Prostate gland (tissue), 2 donors: ENCODE results near the gene ITGBL1. TPM values are rescaled to one million over a fixed set of nuclear protein-coding genes. Genes with fewer than 3 reads are reported as not detected.

Experiments
- DNase-seq: peaks from one replicate; pipeline ENCODE4 v3.0.0-alpha.2; 2019; ENCODE audit warnings: low spot score
- H3K27ac ChIP-seq, 2 donors: fragments of 200-600 bp; sonication (generic); 2 replicates each; pipeline ENCODE4 v1.5.1; 2017 to 2019
- H3K27me3 ChIP-seq: fragments of 200-600 bp; sonication (generic); replicated peaks from 2 replicates; pipeline ENCODE4 v1.5.1; 2019; ENCODE audit not compliant: insufficient read depth
- H3K36me3 ChIP-seq, 2 donors: fragments of 200-600 bp; sonication (generic); 1 replicate in 1 of 2; 2 replicates in 1 of 2; pipeline versions ENCODE4 v1.5.1 to v1.8.1; 2017 to 2019
- H3K4me1 ChIP-seq: fragments of 200-600 bp; sonication (generic); replicated peaks from 2 replicates; pipeline ENCODE4 v1.5.1; 2019
- H3K4me3 ChIP-seq, 2 donors: fragments of 200-600 bp; sonication (generic); 2 replicates each; pipeline ENCODE4 v1.5.1; 2017 to 2019
- H3K9me3 ChIP-seq: fragments of 200-600 bp; sonication (generic); 2 replicates; pipeline ENCODE4 v1.5.1; 2017
- CTCF ChIP-seq, 4 experiments: fragments of 200-600 bp in 2 of 4; fragments of 450-650 bp in 2 of 4; sonication (generic) in 2 of 4; IDR thresholded peaks; 1 replicate in 3 of 4; 2 replicates in 1 of 4; pipeline ENCODE4 v1.5.1; 2016 to 2019; ENCODE audit warnings: antibody characterized with exemption in 4 of 4, mild to moderate bottlenecking in 2 of 4, moderate library complexity in 2 of 4
- POLR2A ChIP-seq: fragments of 450-650 bp; IDR thresholded peaks from one replicate; pipeline ENCODE4 v1.6.1; 2016; ENCODE audit warnings: antibody characterized with exemption, mild to moderate bottlenecking
- POLR2AphosphoS5 ChIP-seq: sonication (generic); formaldehyde crosslinking; IDR thresholded peaks from one replicate; pipeline ENCODE4 v1.6.1; 2017; ENCODE audit warnings: antibody characterized with exemption
- WGBS: methylation state at CpG from one replicate; pipeline ENCODE4 v1.1.5; 2018; 5-methylcytosine and 5-hydroxymethylcytosine counted together
- intact Hi-C: fragments of 100-400 bp; cut with DNase I; formaldehyde crosslinking; loops from one replicate; pipeline ENCODE4 v1.14.2; 2022
- total RNA-seq, 2 donors: library from RNA; depleted of rRNA; stranded (reverse); fragments of >200 nt; gene quantifications; one replicate each; pipeline ENCODE4 v1.1.0, GENCODE V29; 2016

Gene ITGBL1
- total RNA-seq, 2 donors from 2014 or later, result 0.09 to 9.0 TPM

DNA sequence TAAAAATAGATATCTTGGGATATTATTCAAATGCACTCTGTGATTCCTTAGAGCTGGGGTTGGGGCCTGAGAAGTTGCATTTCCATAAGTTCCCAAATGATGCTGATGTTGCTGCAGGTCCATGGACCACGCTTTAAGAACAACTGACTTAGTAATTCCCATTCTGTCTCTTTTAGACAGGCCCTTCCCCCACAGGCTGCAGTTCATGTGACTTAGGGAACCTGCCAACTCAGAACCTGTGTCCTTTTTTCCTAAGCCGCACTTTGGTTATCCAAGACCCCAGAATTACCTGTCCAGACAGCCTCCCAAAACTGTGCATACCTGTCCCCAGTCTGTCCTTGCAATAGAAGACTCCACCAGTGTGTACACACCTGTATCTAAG, 1.7 kb upstream of the ITGBL1 start:
- no peaks in the 10 kb centered on the region for H3K27me3 ChIP-seq
- no peaks in the 10 kb centered on the region for H3K4me1 ChIP-seq
- H3K4me3 ChIP-seq, result no peak overlapping the region
- WGBS, result 76% methylated on average over 2 of the region's 2 CpGs
- no peak for DNase-seq
- intact Hi-C loops, result no loop called here
- no peak for TF ChIP-seq CTCF (IDR thresholded peaks at IDR 0.05)
- TF ChIP-seq POLR2AphosphoS5, result no peak
- no peak for TF ChIP-seq POLR2A
- no peaks in the 10 kb centered on the region for H3K9me3 ChIP-seq
- H3K36me3 ChIP-seq, result no peaks in the 10 kb centered on the region
- H3K27ac ChIP-seq, result no peak overlapping the region

DNA sequence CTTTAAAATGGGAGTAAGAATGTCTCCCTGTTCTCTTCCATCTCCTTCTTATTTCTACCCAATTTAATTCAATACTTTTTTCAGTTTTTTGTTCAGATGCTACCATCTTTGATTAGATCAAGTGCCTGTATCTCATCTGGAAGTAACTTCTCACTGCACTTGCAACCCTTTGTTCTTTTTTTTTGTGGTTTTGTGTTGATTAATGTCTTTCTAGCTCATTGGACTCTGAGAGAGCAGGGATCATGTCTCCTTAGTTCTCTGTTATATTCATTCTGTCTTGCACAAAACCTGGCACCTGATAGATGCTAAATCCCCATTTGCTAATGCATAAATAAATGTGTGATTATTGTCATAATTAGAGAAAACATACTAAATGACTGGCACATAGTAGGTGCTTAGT, 834 bp upstream of the ITGBL1 start:
- H3K36me3 ChIP-seq, result no peaks in the 10 kb centered on the region
- no peaks in the 10 kb centered on the region for H3K9me3 ChIP-seq
- no peak for DNase-seq
- no peaks in the 10 kb centered on the region for H3K27me3 ChIP-seq
- TF ChIP-seq POLR2A (no peak), POLR2AphosphoS5 (no peak), CTCF (IDR thresholded peaks at IDR 0.05) (no peak)
- H3K4me3 ChIP-seq, result no peak overlapping the region
- intact Hi-C loops, result no loop called here
- no peak overlapping the region for H3K27ac ChIP-seq
- H3K4me1 ChIP-seq, result no peaks in the 10 kb centered on the region

- DNase-seq, result no peak
- H3K27me3 ChIP-seq, result no peaks in the 10 kb centered on the region
- TF ChIP-seq POLR2A (no peak), CTCF (IDR thresholded peaks at IDR 0.05) (peak in 2 of 4 experiments; percentile 3 to 14), POLR2AphosphoS5 (no peak)
- intact Hi-C loops, result no loop called here
- H3K4me3 ChIP-seq, result peak overlapping the region; percentile 17 to 28
- H3K4me1 ChIP-seq, result no peaks in the 10 kb centered on the region
- H3K36me3 ChIP-seq, result no peaks in the 10 kb centered on the region
- 8% methylated on average over 16 of the region's 41 CpGs for WGBS
- no peaks in the 10 kb centered on the region for H3K9me3 ChIP-seq
- H3K27ac ChIP-seq, result no peak overlapping the region
Observed at GRCh38 chr13:101453784-101454201, 1.3 kb downstream of the ITGBL1 start.

DNA sequence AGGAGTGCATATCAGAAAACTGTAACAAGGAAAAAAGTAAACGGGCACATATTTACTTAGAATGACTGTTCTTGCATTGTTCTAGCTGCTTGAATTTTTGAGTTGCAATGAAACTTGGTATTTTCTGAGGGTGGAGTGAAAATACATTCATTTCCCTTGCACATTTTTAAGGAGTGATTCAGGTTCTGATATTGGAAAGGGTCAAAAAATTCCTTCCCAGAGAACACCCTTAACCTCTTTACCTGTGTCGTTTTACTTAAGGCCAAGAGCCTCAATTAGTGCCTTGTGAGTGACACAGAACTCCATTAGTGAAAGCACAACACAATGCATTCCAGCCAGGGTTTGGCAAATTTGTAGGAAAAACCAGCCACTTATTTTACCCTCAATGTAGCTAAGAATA, 2.3 kb downstream of the ITGBL1 start:
- intact Hi-C loops, result no loop called here
- H3K27me3 ChIP-seq, result no peaks in the 10 kb centered on the region
- H3K36me3 ChIP-seq, result no peaks in the 10 kb centered on the region
- H3K4me1 ChIP-seq, result no peaks in the 10 kb centered on the region
- 35% methylated on average over 2 of the region's 2 CpGs for WGBS
- H3K4me3 ChIP-seq, result no peak overlapping the region
- no peak overlapping the region for H3K27ac ChIP-seq
- TF ChIP-seq POLR2A (no peak), POLR2AphosphoS5 (no peak), CTCF (IDR thresholded peaks at IDR 0.05) (no peak)
- DNase-seq, result no peak
- H3K9me3 ChIP-seq, result no peaks in the 10 kb centered on the region

DNA sequence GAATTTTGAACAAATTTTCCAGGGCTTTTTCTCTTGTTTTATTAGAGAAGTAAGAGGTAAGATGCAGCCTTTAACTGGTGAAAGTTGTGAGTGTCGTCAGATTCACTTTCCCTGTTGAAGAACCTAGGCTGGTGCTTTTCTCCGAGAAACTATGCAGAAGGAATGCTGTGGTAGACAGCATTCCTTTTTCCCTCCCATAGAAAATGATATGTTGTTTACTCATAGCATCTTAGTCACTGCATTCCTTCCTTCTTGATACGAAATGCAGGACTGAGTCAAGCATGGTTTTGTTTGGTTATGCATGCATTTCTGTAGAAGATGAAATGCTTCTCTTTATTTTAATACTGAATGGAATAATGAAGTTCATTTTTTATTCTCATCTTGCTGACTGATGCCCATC, 3.4 kb downstream of the ITGBL1 start:
- DNase-seq, result no peak
- Histone ChIP-seq H3K36me3 (no peaks in the 10 kb centered on the region), H3K4me1 (no peaks in the 10 kb centered on the region), H3K27me3 (no peaks in the 10 kb centered on the region), H3K27ac (no peak overlapping the region), H3K9me3 (no peaks in the 10 kb centered on the region), H3K4me3 (no peak overlapping the region)
- WGBS, result 15% methylated on average over 3 of the region's 3 CpGs
- intact Hi-C loops, result no loop called here
- TF ChIP-seq POLR2A, result no peak
